ENCODE measurements around the gene CARNS1. TPM values are rescaled to one million over a fixed set of nuclear protein-coding genes. Genes with fewer than 3 reads are reported as not detected.
A peak's percentile ranks its signal among the peaks of the same experiment; 100 is the strongest.

CARNS1 gene
- total and polyA plus RNA-seq, 2 of the 13 experiments (the other 11 are each of a cell fraction or from before 2014, with no cell fraction given): not detected

GRCh38 chr11:67371911-67372320 lies 43.6 kb upstream of the CARNS1 start:
- ChIA-PET POLR2A (interaction anchor here (2.9 to 18.5 kb wide), 2 partner anchors 9 to 18 kb away, joined by 10 to 365 read pairs; partner anchors contain the start of gene POLD4), CTCF (ENCODE audit: low intra/inter-chr PET ratio, low total read pairs) (interaction anchor here (1.5 kb wide), 1 partner anchor 11 kb away, joined by 5 read pairs; no protein-coding TSS in a partner anchor)
- Histone ChIP-seq H3K4me2 (ENCODE audit: low read depth, low read length) (peak overlapping the region; percentile 66), H3K27me3 (ENCODE audit: control insufficient read depth in 1 of 2, insufficient read depth in 2 of 2, low read length in 2 of 2) (peaks cover 1 to 8% of the 10 kb centered on the region in 2 experiments; a peak in 3 of 5 replicates), H3K9ac (ENCODE audit: insufficient read depth, low read depth, low read length) (no peak overlapping the region), H4K20me1 (ENCODE audit: insufficient read depth, low read length) (no peaks in the 10 kb centered on the region), H3K36me3 (replicated peaks in 1 of 2; ENCODE audit: control insufficient read depth in 1 of 2, insufficient read depth in 2 of 2, low read length in 2 of 2) (no peaks in the 10 kb centered on the region), H3K79me2 (ENCODE audit: insufficient read depth, low read length) (no peaks in the 10 kb centered on the region), H2AFZ (ENCODE audit: low read length) (no peak overlapping the region), H3K9me3 (ENCODE audit: low read length) (no peaks in the 10 kb centered on the region), H3K27ac (ENCODE audit: extremely low read length, insufficient read depth, low read length) (no peak overlapping the region), H3K4me3 (replicated peaks in 1 of 3; ENCODE audit: insufficient read depth in 1 of 3, low read depth in 2 of 3, low read length in 3 of 3) (peak overlapping the region in 2 of 3 experiments; percentile 40 to 54; a peak in 3 of 6 replicates), H3K4me1 (ENCODE audit: insufficient read depth, low read length) (peaks cover 26% of the 10 kb centered on the region)
- DNase-seq (ENCODE audit: low spot score) (no peak), ATAC-seq (peak; percentile 23), FAIRE-seq (no peak)
- BruUV-seq (replicated peaks): no TSS peak
- 31% methylated on average over 5 of the region's 16 CpGs for WGBS (ENCODE audit: low lambda C conversion rate)
- in situ Hi-C loops (cut with HindIII; ENCODE audit: extremely low pct_ligation_motif_present, low pct_unique_long_range_greater_than_20kb): no loop called here
- TF ChIP-seq RXRA (CRISPR knock-in tag; IDR thresholded peaks at IDR 0.05): 0 out of 2 replicates have a peak, but pooled peaks have one; percentile 17
- TF ChIP-seq ZBTB7B (CRISPR knock-in tag; IDR thresholded peaks at IDR 0.05): 0 out of 2 replicates have a peak, but pooled peaks have one; percentile 20
- TF ChIP-seq ZNF768 (CRISPR knock-in tag; IDR thresholded peaks at IDR 0.05): 0 out of 2 replicates have a peak, but pooled peaks have one; percentile 4
- TF ChIP-seq, protein P1, sequence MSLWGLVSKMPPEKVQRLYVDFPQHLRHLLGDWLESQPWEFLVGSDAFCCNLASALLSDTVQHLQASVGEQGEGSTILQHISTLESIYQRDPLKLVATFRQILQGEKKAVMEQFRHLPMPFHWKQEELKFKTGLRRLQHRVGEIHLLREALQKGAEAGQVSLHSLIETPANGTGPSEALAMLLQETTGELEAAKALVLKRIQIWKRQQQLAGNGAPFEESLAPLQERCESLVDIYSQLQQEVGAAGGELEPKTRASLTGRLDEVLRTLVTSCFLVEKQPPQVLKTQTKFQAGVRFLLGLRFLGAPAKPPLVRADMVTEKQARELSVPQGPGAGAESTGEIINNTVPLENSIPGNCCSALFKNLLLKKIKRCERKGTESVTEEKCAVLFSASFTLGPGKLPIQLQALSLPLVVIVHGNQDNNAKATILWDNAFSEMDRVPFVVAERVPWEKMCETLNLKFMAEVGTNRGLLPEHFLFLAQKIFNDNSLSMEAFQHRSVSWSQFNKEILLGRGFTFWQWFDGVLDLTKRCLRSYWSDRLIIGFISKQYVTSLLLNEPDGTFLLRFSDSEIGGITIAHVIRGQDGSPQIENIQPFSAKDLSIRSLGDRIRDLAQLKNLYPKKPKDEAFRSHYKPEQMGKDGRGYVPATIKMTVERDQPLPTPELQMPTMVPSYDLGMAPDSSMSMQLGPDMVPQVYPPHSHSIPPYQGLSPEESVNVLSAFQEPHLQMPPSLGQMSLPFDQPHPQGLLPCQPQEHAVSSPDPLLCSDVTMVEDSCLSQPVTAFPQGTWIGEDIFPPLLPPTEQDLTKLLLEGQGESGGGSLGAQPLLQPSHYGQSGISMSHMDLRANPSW (CRISPR knock-in tag; IDR thresholded peaks at IDR 0.05; ENCODE audit: borderline replicate concordance): no peak
- peak; percentile 40; the same call in 1 of the 2 replicates for TF ChIP-seq PCBP1 (IDR thresholded peaks at IDR 0.05; ENCODE audit: borderline replicate concordance, low read depth, low read length)
- 0 out of 2 replicates have a peak, but pooled peaks have one; percentile 7 for TF ChIP-seq ZFX (CRISPR knock-in tag; IDR thresholded peaks at IDR 0.05; ENCODE audit: low read depth)
- intact Hi-C loops (cut with micrococcal nuclease; ENCODE audit: unreplicated experiment): no loop called here
